Measurements from ENCODE around the gene HADHA. TPM values are rescaled to one million over a fixed set of nuclear protein-coding genes. Genes with fewer than 3 reads are reported as not detected.

HADHA gene
- total RNA-seq, 5 donors from 2014 or later (not counting 1 experiment from before 2014, with no cell fraction given): 76.1 to 95.8 (median 91.9) TPM

DNA sequence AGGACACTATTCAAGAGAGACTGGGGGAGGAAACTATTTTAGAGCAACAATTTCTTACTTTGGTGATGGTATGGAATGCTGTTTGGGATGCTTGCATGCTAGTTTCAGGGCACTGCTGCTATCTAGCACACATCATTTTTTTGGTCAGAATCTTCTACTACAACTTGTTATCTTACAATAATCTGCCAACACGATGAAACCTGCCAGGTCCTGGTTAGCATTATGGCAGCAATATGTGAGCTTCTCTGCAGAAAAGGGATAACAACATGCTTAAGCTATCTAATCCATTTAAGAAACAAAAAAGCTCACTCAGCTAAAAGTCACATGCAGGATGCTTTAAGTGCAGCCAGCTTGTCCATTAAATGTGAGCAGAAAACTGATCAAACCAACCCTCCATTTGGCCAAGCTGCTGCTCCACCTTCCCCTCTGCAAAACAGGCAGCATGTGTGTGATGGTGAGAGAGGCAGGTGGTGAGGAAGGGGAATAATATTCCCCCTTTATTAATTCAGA, 41.4 kb downstream of the HADHA start:
- Mint-ChIP-seq H3K27me3 (no peaks in the 10 kb centered on the region), H3K36me3 (peaks cover 54% of the 10 kb centered on the region), H3K4me3 (no peak overlapping the region), H3K27ac (no peak overlapping the region), H3K9me3 (no peaks in the 10 kb centered on the region), H3K4me1 (no peaks in the 10 kb centered on the region)
- Histone ChIP-seq H3K36me3 (ENCODE audit: control insufficient read depth in 2 of 2, extremely low read depth in 1 of 2, insufficient read depth in 1 of 2, low read length in 1 of 2) (peaks cover 9 to 78% of the 10 kb centered on the region in 2 donors), H3K4me3 (ENCODE audit: control insufficient read depth in 1 of 2, extremely low read depth in 1 of 2, low read length in 1 of 2) (no peak overlapping the region), H3K27me3 (replicated peaks in 1 of 2; ENCODE audit: control insufficient read depth in 2 of 2, extremely low read depth in 1 of 2, insufficient read depth in 2 of 2, low read length in 1 of 2) (no peaks in the 10 kb centered on the region), H3K4me1 (ENCODE audit: control insufficient read depth in 1 of 2, extremely low read depth in 1 of 2, insufficient read depth in 2 of 2, low read length in 2 of 2) (no peaks in the 10 kb centered on the region), H3K27ac (ENCODE audit: low read length) (no peak overlapping the region), H3K9me3 (no peaks in the 10 kb centered on the region)
- CTCF ChIA-PET: interaction anchor here in 1 of 2 donors (0.9 kb wide), 1 partner anchor 123 kb away, joined by 3 read pairs; no protein-coding TSS in a partner anchor
- DNase-seq (no peak), ATAC-seq (replicated peaks in 1 of 4) (no peak)
- 100% methylated on average over 1 of the region's 1 CpG for WGBS (ENCODE audit: insufficient coverage)
- POLR2A ChIA-PET: no interaction called here

DNA sequence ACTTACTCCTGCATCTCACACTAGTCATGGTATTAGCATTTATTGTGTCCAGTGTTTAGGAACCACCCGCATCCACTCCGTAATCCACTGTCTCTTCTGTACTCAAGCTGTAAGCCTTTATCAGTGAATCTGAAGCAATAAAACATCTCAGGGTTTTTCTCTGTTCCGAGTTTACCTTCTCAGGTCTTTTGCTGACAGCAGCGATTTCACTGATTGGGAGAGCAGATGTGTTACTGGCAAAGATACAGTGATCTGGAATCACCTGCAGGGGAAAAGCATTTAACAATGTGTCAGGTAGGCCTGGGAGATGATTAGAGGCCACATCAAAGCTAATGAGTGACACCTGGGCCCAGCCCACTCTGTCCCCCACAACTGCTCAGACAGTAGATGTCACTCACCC, 46.9 kb downstream of the HADHA start:
- Mint-ChIP-seq H3K36me3 (peaks cover 68% of the 10 kb centered on the region), H3K4me3 (no peak overlapping the region), H3K27ac (peak overlapping the region in 1 of 2 donors; percentile 30), H3K9me3 (no peaks in the 10 kb centered on the region), H3K4me1 (no peaks in the 10 kb centered on the region), H3K27me3 (no peaks in the 10 kb centered on the region)
- WGBS (ENCODE audit: insufficient coverage): 100% methylated on average over 3 of the region's 4 CpGs
- ChIA-PET POLR2A (no interaction called here), CTCF (no interaction called here)
- H3K4me3 ChIP-seq (ENCODE audit: control insufficient read depth in 1 of 2, extremely low read depth in 1 of 2, low read length in 1 of 2): no peak overlapping the region
- H3K9me3 ChIP-seq: no peaks in the 10 kb centered on the region
- no peaks in the 10 kb centered on the region for H3K4me1 ChIP-seq (ENCODE audit: control insufficient read depth in 1 of 2, extremely low read depth in 1 of 2, insufficient read depth in 2 of 2, low read length in 2 of 2)
- no peak for ATAC-seq (replicated peaks in 1 of 4)
- peaks cover 11 to 88% of the 10 kb centered on the region in 2 donors for H3K36me3 ChIP-seq (ENCODE audit: control insufficient read depth in 2 of 2, extremely low read depth in 1 of 2, insufficient read depth in 1 of 2, low read length in 1 of 2)
- no peak overlapping the region for H3K27ac ChIP-seq (ENCODE audit: low read length)
- DNase-seq: no peak
- H3K27me3 ChIP-seq (replicated peaks in 1 of 2; ENCODE audit: control insufficient read depth in 2 of 2, extremely low read depth in 1 of 2, insufficient read depth in 2 of 2, low read length in 1 of 2): no peaks in the 10 kb centered on the region

DNA sequence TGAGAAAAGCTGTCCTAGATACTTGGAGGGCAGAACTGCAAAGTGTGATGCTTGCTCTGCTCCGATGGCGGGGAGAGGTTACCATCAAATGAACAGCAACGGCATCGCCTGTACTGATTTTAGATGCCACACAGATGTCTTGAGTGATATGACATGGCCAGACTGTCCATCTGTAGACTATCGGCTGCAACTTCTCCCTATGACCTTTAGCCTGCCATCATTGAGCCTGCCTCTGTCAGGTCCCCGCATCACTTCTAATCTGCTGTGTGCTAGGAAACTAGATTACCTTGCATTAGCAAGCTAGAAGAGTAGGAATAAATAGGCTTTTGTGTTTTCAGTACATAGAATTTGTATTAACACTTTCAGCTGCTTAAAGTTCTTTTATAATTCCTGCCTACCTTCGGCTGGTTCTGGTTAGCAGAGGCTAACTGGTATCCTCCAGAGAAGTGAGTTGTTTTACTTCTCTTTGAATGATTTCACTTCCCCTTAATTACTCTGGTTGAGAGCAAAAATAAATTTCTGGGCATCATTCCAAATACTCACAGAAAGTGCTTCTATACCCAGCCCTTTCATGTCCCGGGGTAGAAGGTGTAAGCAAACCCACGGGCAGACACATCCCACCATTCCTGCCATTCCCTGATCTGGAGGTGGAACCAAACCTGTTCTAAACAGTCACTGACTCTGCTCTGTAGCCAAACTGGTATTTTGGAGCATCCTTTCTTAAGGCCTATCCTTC, 47.6 kb downstream of the HADHA start:
- peak overlapping the region in 1 of 2 donors; percentile 16 for H3K27ac Mint-ChIP-seq
- H3K4me1 ChIP-seq (ENCODE audit: control insufficient read depth in 1 of 2, extremely low read depth in 1 of 2, insufficient read depth in 2 of 2, low read length in 2 of 2): no peaks in the 10 kb centered on the region
- H3K9me3 Mint-ChIP-seq: no peaks in the 10 kb centered on the region
- ChIA-PET POLR2A (no interaction called here), CTCF (no interaction called here)
- peaks cover 8 to 86% of the 10 kb centered on the region in 2 donors for H3K36me3 ChIP-seq (ENCODE audit: control insufficient read depth in 2 of 2, extremely low read depth in 1 of 2, insufficient read depth in 1 of 2, low read length in 1 of 2)
- WGBS (ENCODE audit: insufficient coverage): 86% methylated on average over 6 of the region's 9 CpGs
- H3K27me3 Mint-ChIP-seq: no peaks in the 10 kb centered on the region
- H3K27me3 ChIP-seq (replicated peaks in 1 of 2; ENCODE audit: control insufficient read depth in 2 of 2, extremely low read depth in 1 of 2, insufficient read depth in 2 of 2, low read length in 1 of 2): no peaks in the 10 kb centered on the region
- no peak for ATAC-seq (replicated peaks in 1 of 4)
- no peak overlapping the region for H3K27ac ChIP-seq (ENCODE audit: low read length)
- H3K4me3 Mint-ChIP-seq: no peak overlapping the region
- H3K4me3 ChIP-seq (ENCODE audit: control insufficient read depth in 1 of 2, extremely low read depth in 1 of 2, low read length in 1 of 2): no peak overlapping the region
- no peak for DNase-seq
- no peaks in the 10 kb centered on the region for H3K4me1 Mint-ChIP-seq
- H3K9me3 ChIP-seq: no peaks in the 10 kb centered on the region
- peaks cover 68% of the 10 kb centered on the region for H3K36me3 Mint-ChIP-seq

DNA sequence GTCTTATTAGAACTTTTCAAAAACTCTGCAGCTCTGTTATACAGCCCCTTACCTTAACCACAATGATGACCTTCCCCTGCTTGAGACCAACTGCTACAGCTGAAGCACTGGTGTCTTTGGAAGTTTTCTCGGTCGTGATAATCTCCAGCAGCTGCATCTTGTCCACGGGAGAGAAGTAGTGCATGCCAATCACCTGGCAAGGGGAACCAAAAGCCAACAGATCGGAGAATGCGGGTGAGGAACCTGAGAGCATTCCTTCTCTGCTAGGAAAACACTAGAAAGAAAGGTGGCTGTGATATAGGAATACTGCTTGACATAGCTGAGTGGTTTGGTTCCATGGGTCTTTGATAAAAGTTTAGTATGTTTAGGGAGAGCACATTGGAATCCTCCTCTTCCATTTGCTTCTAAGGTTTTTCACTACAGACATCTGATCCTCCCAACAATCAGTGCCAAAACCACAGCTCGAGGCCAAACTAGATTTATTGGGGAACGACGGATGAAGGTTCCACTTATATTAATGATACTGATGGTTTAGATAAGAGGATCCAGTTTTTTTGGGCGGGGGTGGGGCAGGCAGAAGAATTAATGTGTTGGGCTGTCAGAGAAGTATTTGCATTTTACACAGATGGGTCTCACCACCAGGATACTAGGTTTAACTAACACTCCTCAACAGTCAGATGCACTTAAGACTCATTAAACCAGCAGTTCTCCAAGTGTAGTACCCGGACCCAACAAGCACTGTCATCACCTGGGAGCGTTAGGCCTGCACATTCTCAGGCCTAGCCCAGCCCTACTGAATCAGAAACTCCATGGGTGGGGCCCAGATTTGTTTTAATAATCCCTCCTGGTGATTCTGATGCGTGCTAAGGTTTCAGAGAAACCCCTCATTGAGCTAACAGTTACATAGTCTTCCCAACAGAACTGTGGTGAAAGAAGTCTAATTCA, 49.1 kb downstream of the HADHA start:
- H3K27me3 Mint-ChIP-seq: no peaks in the 10 kb centered on the region
- ChIA-PET CTCF (no interaction called here), POLR2A (interaction anchor here (0.5 to 0.6 kb wide), 2 partner anchors 369 to 399 kb away, joined by 8 to 10 read pairs; no protein-coding TSS in a partner anchor)
- no peaks in the 10 kb centered on the region for H3K4me1 Mint-ChIP-seq
- H3K4me3 ChIP-seq (ENCODE audit: control insufficient read depth in 1 of 2, extremely low read depth in 1 of 2, low read length in 1 of 2): no peak overlapping the region
- H3K27ac ChIP-seq (ENCODE audit: low read length): no peak overlapping the region
- ATAC-seq (replicated peaks in 1 of 4) (no peak), DNase-seq (no peak)
- peaks cover 8 to 85% of the 10 kb centered on the region in 2 donors for H3K36me3 ChIP-seq (ENCODE audit: control insufficient read depth in 2 of 2, extremely low read depth in 1 of 2, insufficient read depth in 1 of 2, low read length in 1 of 2)
- peaks cover 70% of the 10 kb centered on the region for H3K36me3 Mint-ChIP-seq
- H3K9me3 Mint-ChIP-seq: no peaks in the 10 kb centered on the region
- H3K9me3 ChIP-seq: no peaks in the 10 kb centered on the region
- H3K27me3 ChIP-seq (replicated peaks in 1 of 2; ENCODE audit: control insufficient read depth in 2 of 2, extremely low read depth in 1 of 2, insufficient read depth in 2 of 2, low read length in 1 of 2): no peaks in the 10 kb centered on the region
- no peak overlapping the region for H3K4me3 Mint-ChIP-seq
- H3K27ac Mint-ChIP-seq: peak overlapping the region; percentile 8 to 13
- 93% methylated on average over 6 of the region's 12 CpGs for WGBS (ENCODE audit: insufficient coverage)
- H3K4me1 ChIP-seq (ENCODE audit: control insufficient read depth in 1 of 2, extremely low read depth in 1 of 2, insufficient read depth in 2 of 2, low read length in 2 of 2): no peaks in the 10 kb centered on the region

DNA sequence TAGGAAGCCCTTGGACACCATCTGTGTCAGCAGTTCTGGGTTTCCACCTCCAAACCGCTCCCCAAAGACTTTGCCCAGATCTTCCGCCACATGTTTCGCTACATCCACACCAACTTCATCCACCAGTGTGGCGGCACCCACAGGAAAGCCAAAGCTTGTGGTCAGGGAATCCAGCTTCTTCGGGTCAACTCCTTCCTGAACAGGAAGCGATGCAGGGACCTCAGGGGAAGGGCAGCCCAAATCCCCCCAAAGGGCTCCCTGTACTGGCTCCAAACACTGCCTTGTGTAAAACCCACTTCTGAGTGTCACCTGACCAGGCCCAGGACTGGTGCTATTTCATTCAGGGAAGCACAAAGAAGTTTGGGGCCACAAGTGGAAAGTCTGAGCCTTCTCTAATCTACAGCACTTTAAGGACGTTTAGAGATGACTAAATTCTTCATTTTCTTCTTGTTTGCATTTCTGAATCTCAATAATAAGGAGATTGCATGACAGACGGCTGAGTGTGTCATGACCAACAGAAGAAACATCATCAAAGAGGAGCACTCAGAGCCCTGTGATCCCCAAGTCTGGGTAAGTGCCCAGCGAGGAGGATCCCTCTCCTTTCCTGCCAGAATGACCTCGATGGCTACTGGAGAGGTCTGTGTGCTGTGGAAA, 50.7 kb downstream of the HADHA start:
- DNase-seq: no peak
- 86% methylated on average over 8 of the region's 10 CpGs for WGBS (ENCODE audit: insufficient coverage)
- Histone ChIP-seq H3K36me3 (ENCODE audit: control insufficient read depth in 2 of 2, extremely low read depth in 1 of 2, insufficient read depth in 1 of 2, low read length in 1 of 2) (peaks cover 6 to 74% of the 10 kb centered on the region in 2 donors), H3K9me3 (no peaks in the 10 kb centered on the region), H3K4me3 (ENCODE audit: control insufficient read depth in 1 of 2, extremely low read depth in 1 of 2, low read length in 1 of 2) (no peak overlapping the region), H3K4me1 (ENCODE audit: control insufficient read depth in 1 of 2, extremely low read depth in 1 of 2, insufficient read depth in 2 of 2, low read length in 2 of 2) (no peaks in the 10 kb centered on the region), H3K27me3 (replicated peaks in 1 of 2; ENCODE audit: control insufficient read depth in 2 of 2, extremely low read depth in 1 of 2, insufficient read depth in 2 of 2, low read length in 1 of 2) (no peaks in the 10 kb centered on the region), H3K27ac (ENCODE audit: low read length) (no peak overlapping the region)
- POLR2A ChIA-PET: no interaction called here
- H3K27ac Mint-ChIP-seq: no peak overlapping the region
- peaks cover 0 to 4% (median 0%) of the 10 kb centered on the region in 3 donors for H3K4me1 Mint-ChIP-seq
- peaks cover 63% of the 10 kb centered on the region for H3K36me3 Mint-ChIP-seq
- CTCF ChIA-PET: no interaction called here
- no peaks in the 10 kb centered on the region for H3K9me3 Mint-ChIP-seq
- no peaks in the 10 kb centered on the region for H3K27me3 Mint-ChIP-seq
- no peak overlapping the region for H3K4me3 Mint-ChIP-seq
- ATAC-seq (replicated peaks in 1 of 4): no peak

Measured in T-cell (primary cell).